Globus pallidus (tissue), 1 donor: ENCODE data around the gene PSMD13.
"Not testable (repeated sequence)": the region's sequence is repeated elsewhere in the genome, so short reads cannot be mapped to it uniquely, and the experiment has no call there.

Experiments
- DNase-seq: peaks from one replicate; pipeline ENCODE4 v3.0.0-alpha.2; 2015; ENCODE audit warnings: low spot score

Gene PSMD13

DNA sequence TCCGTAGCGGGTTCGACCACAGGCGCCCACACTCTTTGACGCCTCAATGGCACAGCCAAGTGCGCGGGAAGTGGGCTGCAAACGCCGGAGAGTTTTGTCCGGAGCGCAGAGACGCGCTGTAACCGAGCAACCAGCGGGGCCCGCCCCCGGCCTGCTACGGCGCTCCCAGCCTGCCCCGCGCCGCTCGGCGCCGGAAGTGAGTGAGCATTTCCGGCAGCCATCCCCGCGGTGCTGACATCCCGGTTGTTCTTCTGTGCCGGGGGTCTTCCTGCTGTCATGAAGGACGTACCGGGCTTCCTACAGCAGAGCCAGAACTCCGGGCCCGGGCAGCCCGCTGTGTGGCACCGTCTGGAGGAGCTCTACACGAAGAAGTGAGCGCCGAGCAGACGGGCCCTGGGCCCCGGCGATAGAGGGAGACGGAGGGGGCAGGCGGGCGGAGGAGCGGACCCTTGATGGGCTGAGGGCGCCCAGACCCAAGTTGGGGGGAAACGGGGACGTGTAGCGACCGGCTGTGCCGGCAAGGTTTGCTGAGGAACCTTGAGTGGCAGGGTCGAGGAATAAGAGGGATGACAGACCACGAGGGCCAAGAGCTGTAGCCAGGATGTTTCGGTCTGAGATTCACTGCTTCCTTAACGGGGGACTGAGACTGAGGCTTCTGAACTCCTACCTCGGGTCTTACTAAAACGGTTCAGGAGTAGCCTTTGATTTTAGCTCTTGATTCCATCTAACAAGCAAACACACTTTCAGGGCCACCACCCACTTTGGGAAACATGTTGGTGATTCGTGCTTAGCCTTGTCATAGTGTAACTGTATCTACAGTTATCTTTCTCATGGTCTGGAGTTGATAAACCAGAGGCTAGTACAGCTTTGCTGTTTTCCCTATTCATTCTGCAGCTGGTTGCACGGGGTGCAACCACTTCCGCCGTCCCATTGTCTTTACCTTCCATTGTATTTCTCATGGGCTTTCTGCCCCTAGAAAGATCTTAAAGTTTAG, at the start of gene PSMD13:
Gene PSMD13 (plus strand): TSS at position 203 of the 994 bp plus-strand sequence. CDS start 74 bp downstream, at position 277.
- DNase-seq = peak; percentile 79

DNA sequence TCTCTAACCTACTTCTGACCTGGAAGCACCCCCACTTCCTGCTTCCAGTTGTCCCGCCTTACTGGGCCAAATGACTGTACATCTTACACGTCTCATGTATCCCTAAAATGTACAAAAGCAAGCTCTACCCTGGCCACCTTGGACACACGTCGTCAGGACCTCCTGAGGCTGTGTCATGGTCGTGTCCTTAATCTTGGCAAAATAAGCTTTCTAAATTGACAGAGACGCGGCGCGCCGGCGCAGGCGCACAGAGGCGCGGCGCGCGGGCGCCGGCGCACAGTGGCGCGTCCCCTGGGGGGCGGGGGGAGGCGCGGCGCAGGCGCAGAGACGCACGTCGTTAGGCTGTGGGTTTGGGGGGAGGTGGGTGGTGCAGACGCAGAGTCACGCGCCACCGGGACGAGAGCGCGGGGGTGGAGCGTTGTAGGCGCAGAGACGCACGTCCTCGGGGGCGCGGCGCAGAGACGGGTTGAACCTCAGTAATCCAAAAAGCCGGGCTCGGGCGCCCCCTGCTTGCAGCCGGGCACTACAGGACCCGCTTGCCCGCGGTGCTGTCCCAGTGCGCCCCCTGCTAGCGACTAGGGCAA, 47.5 kb upstream of the PSMD13 start:
- not testable (repeated sequence) for DNase-seq

DNA sequence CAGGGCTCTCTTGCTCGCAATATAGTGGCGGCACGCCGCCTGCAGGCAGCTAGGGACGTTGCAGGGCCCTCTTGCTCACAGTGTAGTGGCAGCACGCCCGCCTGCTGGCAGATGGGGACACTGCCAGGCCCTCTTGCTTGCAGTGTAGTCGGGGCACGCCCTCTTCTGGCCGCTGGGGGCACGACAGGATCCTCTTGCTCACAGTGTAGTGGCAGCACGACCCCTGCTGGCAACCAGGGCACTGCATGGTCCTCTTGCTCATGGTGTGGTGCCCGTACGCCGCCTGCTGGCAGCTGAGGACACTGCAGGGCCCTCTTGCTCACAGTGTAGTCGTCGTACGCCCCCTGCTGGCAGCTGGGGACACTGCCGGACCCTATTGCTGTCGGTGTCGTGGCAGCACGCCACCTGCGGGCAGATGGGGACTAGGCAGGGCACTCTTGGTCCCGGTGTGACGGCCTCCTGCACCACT, 46.9 kb upstream of the PSMD13 start:
- DNase-seq = not testable (repeated sequence)

GRCh38 chr11:190546-190945, 46.2 kb upstream of the PSMD13 start:
- not testable (repeated sequence) for DNase-seq

DNA sequence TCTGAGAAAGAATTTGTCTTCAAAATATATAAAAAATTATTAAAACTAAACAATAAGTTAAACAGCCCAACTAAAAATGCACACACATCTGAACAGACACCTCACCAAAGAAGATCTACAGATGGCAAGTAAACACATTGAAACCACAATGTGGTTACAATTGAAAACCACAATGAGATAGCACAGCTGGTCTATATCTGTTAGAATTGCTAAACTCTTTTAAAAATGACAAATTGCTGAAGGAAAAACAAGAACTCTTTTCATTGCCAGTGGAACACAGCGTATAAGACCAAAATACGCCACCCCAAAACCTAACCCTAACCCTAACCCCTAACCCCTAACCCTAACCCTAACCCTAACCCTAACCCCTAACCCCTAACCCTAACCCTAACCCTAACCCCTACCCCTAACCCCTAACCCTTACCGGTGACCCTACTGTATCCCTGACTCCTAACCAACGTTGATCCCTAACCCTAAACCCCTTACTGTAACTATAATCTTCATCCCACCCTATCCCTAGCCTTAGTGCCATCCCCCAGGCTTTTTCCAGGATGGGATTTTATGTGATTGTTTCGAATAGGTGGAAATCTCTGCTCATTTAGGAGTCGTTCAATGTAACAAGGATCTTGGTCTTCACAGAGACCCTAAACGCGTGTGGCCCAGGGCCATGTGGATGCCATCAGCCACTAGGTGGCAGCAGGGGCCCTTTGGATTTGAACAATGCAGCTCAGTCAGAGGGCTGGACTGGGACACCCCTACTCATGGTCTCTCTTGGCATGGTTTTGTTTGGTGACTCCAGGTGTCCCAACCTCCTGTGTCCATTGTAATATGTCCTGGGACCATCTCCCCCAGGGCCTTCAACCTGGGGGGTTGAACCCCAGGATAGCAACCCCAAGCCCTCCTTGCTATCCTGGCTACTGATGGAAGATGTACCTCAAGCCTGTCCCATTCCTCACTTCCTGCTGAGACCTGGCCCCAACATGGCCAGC, 45.0 kb upstream of the PSMD13 start:
- not testable (repeated sequence) for DNase-seq

- not testable (repeated sequence) for DNase-seq
Observed at GRCh38 chr11:192674-193128, 44.1 kb upstream of the PSMD13 start, which contains the start of gene SCGB1C1. SCGB1C1 (plus strand) TSS chr11:193078; CDS start chr11:193100, 22 bp downstream.

- DNase-seq = not testable (repeated sequence)
Observed at GRCh38 chr11:193481-193880, 43.3 kb upstream of the PSMD13 start.

- no peak for DNase-seq
Observed at GRCh38 chr11:196786-197731, 39.7 kb upstream of the PSMD13 start.

- no peak for DNase-seq
Observed at GRCh38 chr11:197741-198235, 39.0 kb upstream of the PSMD13 start.

DNA sequence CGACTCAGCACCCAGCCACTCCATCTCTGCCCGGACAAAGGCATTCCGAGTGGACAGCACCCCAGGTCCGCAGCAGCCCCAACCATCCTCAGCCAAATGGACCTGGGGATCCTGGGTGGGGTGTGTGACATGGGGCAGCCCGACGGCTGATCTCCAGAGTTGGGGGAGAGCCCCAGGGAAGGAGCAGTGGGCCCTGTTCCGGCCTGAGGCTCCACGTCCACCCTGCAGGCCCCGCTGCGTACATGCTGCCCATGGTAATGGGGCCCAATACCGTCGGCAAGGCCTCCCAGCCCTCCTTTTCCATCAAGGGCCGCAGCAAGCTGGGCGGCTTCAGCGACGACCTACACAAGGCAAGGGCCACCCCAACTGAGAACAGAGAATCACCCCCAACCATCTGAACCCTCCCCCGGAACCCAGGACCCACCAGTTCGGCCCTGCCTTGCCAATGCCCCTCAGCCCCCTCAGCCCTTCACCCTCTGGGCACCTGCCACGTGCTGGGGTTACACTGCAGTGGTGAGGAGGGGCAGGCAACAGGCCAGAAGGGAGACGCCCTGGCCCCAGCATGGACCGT, 38.5 kb upstream of the PSMD13 start:
- no peak for DNase-seq

- no peak for DNase-seq
Observed at GRCh38 chr11:199004-199581, 37.7 kb upstream of the PSMD13 start.

DNA sequence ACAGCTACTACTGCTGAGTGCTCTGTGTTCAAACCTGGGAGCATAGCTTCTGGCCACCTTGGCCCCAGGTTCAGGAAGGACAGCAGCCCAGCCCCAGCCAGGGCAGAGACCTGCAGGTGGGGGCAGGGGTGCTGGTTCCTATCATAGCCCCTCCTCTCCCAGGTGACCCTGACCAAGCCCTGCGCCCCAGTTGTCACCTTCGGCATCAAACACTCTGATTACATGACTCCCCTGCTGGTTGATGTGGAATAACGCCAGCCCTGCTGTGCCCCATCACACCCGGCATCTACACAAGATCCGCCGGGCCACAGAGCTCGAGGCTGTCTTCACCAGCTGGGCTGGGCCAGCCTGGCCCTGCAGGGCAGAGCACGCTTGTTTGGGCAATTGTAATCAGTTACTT, 37.0 kb upstream of the PSMD13 start:
- DNase-seq = no peak

DNA sequence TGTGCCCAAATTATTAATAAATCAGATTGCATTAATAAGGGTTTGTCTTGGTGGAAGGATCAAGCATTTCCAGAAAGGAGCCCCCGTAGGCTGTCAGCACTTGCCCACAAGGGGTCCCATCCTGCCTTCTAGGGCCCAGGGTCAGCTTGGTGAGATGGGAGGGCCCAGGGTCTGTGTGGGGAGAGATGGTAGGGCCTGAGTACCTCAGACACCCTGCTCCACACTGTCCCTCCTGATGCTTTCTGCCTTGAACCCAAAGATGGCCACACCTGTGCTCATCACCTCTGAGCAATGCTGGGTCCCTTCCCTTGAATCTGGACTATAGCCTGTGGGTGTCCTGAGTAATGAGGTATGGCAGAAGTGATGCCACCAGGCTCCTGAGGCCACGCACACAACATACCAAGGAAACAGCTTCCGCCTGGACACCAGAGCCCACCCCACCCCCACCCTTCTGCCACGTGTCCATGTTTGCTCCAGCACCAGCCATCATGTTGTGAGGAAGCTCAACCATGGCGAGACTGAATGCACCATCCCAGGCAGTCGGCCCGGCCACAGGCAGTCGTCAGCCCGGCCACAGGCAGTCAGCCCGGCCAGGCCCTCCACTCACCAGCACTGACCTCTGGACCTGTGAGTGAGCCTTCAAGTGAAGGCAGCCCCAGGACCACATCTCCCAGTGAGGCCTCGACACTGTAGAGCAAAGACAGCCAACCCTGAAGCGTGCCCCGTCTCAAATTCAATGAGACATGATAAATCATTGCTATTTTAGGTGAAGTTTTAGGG, 36.4 kb upstream of the PSMD13 start:
- no peak for DNase-seq

GRCh38 chr11:201966-202365, 34.8 kb upstream of the PSMD13 start:
- no peak for DNase-seq

DNA sequence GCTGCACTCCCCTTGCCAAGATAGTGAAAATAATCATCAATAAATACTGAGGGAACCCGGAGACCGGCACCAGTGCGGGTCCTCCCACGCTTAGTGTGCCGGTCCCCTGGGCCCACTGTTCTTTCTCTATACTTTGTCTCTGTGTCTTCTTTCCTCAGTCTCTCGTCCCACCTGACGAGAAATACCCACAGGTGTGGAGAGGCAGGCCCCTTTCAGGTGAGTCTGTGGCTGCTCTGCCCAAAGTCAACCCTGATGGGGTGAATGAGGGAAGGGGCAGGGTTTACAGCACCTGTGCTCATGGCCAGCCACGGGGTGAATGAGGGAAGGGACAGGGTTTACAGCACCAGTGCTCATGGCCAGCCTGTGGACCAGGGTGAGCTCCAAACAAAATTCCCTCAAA, 34.3 kb upstream of the PSMD13 start:
- DNase-seq = no peak

DNA sequence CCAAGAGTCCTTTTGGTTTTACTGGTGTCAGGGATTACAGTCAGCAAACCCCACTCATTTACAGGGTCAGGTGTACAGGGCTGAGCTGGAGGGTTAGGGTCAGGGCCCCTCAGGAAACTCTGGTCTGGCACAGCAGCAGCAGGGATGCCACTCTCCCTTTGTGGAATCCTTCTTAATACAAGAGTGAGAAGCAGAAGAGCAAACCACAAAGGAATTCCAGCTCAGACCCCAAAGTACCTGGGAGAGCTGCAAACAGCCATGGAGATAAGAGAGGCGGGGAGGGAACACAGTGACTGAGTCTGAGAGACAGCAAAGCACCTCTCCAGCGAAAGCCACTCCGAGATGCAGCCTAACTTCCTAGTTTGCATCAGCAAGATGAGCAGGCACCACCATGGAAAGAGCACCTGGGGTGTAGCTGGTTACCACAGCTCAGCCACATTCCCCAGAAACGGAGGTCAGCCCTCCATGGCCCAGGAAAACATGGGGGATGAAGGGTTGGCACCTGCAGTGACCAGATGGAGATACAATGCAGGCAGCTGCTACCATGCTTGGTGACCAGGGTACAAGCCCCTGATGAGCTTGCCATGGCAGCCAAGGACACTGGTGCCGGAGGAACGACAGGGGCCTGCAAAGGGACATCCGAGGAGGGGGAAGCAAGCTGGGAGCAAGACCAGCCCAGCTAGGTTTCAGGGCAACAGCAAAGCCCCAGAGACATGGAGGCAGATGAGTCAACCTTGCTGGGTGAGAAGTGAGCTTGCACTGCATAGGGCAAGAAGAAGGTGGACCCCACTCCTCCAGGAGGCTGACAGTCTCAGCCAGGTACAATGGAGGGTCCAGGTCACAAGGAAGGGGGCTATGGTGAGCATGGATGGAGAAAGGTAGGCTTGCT, 33.5 kb upstream of the PSMD13 start:
- DNase-seq = no peak

- no peak for DNase-seq
Observed at GRCh38 chr11:203945-204586, 32.7 kb upstream of the PSMD13 start.
